HepG2 (cell line): ENCODE results near the gene COL9A1. TPM values are rescaled to one million over a fixed set of nuclear protein-coding genes. Genes with fewer than 3 reads are reported as not detected.
A peak's percentile ranks its signal among the peaks of the same experiment; 100 is the strongest.
"Not testable (repeated sequence)": the region's sequence is repeated elsewhere in the genome, so short reads cannot be mapped to it uniquely, and the experiment has no call there.

Source experiments
- ATAC-seq: fragments of 200-7000 bp; cut with Tn5 transposase; 3 replicates; pipeline ENCODE4 v1.9.1; 2020; ENCODE audit warnings: mild to moderate bottlenecking, moderate library complexity
- BruUV-seq: library from RNA; stranded (reverse); fragments of 400-500 nt; replicated peaks from 2 replicates; lab custom pipeline; 2021; lab: Mats Ljungman, UMichigan
- CTCF ChIA-PET: fragments of 300-600 bp; formaldehyde crosslinking; extraction: SDS; loops from one replicate; lab custom pipeline; 2021; ENCODE audit warnings: low total read pairs, inconsistent platforms, low intra/inter-chr PET ratio; lab: Yijun Ruan, JAX
- POLR2A ChIA-PET: fragments of 350-600 bp; sonication (Branson Sonifier 250); formaldehyde crosslinking; loops from one replicate; lab custom pipeline; 2020; ENCODE audit warnings: antibody characterized with exemption, inconsistent platforms; lab: Yijun Ruan, JAX
- DNase-seq: peaks from one replicate; pipeline ENCODE4 v3.0.0-alpha.2; 2015; ENCODE audit warnings: low spot score
- FAIRE-seq: peaks from 3 replicates; lab custom pipeline; 2011; peaks lifted over from hg19 to GRCh38; lab: Jason Lieb, UNC
- H2AFZ ChIP-seq: one replicate; pipeline ENCODE4 v1.6.1; 2011; ENCODE audit warnings: low read length, inconsistent platforms
- H3K27ac ChIP-seq: fragments of 300-600 bp; 3 replicates; pipeline ENCODE4 v1.8.0; 2011; ENCODE audit warnings: mixed run types, mild to moderate bottlenecking, mixed read lengths, low read length, inconsistent platforms; ENCODE audit not compliant: insufficient read depth; ENCODE audit errors: extremely low read length
- H3K27me3 ChIP-seq, 2 experiments: fragments of 200-600 bp in 1 of 2; 2 replicates in 1 of 2; 3 replicates in 1 of 2; pipeline versions ENCODE4 v1.6.0 to v1.8.0; 2011; ENCODE audit warnings: low read length in 2 of 2, mild to moderate bottlenecking in 2 of 2, moderate library complexity in 2 of 2, inconsistent platforms in 1 of 2; ENCODE audit not compliant: insufficient read depth in 2 of 2, control insufficient read depth in 1 of 2
- H3K36me3 ChIP-seq, 2 experiments: fragments of 200-600 bp in 1 of 2; replicated peaks in 1 of 2; 2 replicates in 1 of 2; 3 replicates in 1 of 2; pipeline versions ENCODE4 v1.5.1 to v1.8.0; 2011; ENCODE audit warnings: low read length in 2 of 2, inconsistent platforms in 1 of 2; ENCODE audit not compliant: insufficient read depth in 2 of 2, control insufficient read depth in 1 of 2
- H3K4me1 ChIP-seq: 2 replicates; pipeline ENCODE4 v1.5.1; 2012; ENCODE audit warnings: low read length, inconsistent platforms; ENCODE audit not compliant: insufficient read depth
- H3K4me2 ChIP-seq: 2 replicates; pipeline ENCODE4 v1.6.0; 2011; ENCODE audit warnings: low read depth, low read length, inconsistent platforms
- H3K4me3 ChIP-seq, 3 experiments: fragments of 200-600 bp in 1 of 3; sonication (generic), shearing (Covaris generic) in 1 of 3; replicated peaks in 1 of 3; 2 replicates each; pipeline ENCODE4 v1.5.1; 2011 to 2016; ENCODE audit warnings: low read length in 3 of 3, inconsistent platforms in 2 of 3, low read depth in 2 of 3, mild to moderate bottlenecking in 2 of 3, control low read depth in 1 of 3, mixed read lengths in 1 of 3; ENCODE audit not compliant: insufficient read depth in 1 of 3
- H3K79me2 ChIP-seq: one replicate; pipeline ENCODE4 v1.6.1; 2011; ENCODE audit warnings: low read length, inconsistent platforms; ENCODE audit not compliant: insufficient read depth
- H3K9ac ChIP-seq: 2 replicates; pipeline ENCODE4 v1.6.0; 2011; ENCODE audit warnings: mild to moderate bottlenecking, low read depth, low read length, inconsistent platforms; ENCODE audit not compliant: insufficient read depth
- H3K9me3 ChIP-seq: 2 replicates; pipeline ENCODE4 v1.5.1; 2012; ENCODE audit warnings: mild to moderate bottlenecking, low read length
- H4K20me1 ChIP-seq: 2 replicates; pipeline ENCODE4 v1.6.0; 2011; ENCODE audit warnings: inconsistent platforms, mild to moderate bottlenecking, low read length, moderate library complexity; ENCODE audit not compliant: insufficient read depth
- KLF15 ChIP-seq: sonication (generic); formaldehyde crosslinking; IDR thresholded peaks from 2 replicates; pipeline ENCODE4 v1.8.1; 2023; ENCODE audit warnings: borderline replicate concordance, mild to moderate bottlenecking, inconsistent platforms, missing genetic modification reagents, mixed read lengths
- PCBP1 ChIP-seq: fragments of 200-400 bp; formaldehyde crosslinking; IDR thresholded peaks from 2 replicates; pipeline ENCODE4 v1.6.1; 2017; ENCODE audit warnings: mild to moderate bottlenecking, low read depth, low read length, borderline replicate concordance
- ZFP36L2 ChIP-seq: sonication (generic); formaldehyde crosslinking; IDR thresholded peaks from 2 replicates; pipeline ENCODE4 v1.4.0; 2020; ENCODE audit warnings: missing genetic modification reagents
- ZNF121 ChIP-seq: sonication (generic); formaldehyde crosslinking; IDR thresholded peaks from 2 replicates; pipeline ENCODE4 v1.5.0; 2020; ENCODE audit warnings: mild to moderate bottlenecking, missing genetic modification reagents
- ZNF143 ChIP-seq: sonication (generic); formaldehyde crosslinking; IDR thresholded peaks from 2 replicates; pipeline ENCODE4 v1.4.0; 2020; ENCODE audit warnings: missing genetic modification reagents
- ZNF674 ChIP-seq: sonication (generic); formaldehyde crosslinking; IDR thresholded peaks from 2 replicates; pipeline ENCODE4 v1.5.0; 2020; ENCODE audit warnings: low read depth, mild to moderate bottlenecking, missing genetic modification reagents
- WGBS: methylation state at CpG from one replicate; pipeline ENCODE4 v1.1.6; 2017; ENCODE audit warnings: low lambda C conversion rate; 5-methylcytosine and 5-hydroxymethylcytosine counted together
- in situ Hi-C: cut with HindIII; loops from 2 replicates; pipeline ENCODE4 v1.10.0; 2017; ENCODE audit warnings: low pct_unique_long_range_greater_than_20kb; ENCODE audit not compliant: extremely low pct_ligation_motif_present
- intact Hi-C: fragments of 100-400 bp; cut with micrococcal nuclease; formaldehyde crosslinking; loops from one replicate; pipeline ENCODE4 v1.10.0; 2022; ENCODE audit not compliant: unreplicated experiment
- polyA plus RNA-seq, 8 experiments: library from polyadenylated mRNA; depleted of rRNA in 3 of 8; stranded (reverse) in 7 of 8; unstranded in 1 of 8; fragments of >200 nt; fragmentation: Illumina TruSeq in 4 of 8; extraction: Trizol in 4 of 8; gene quantifications; 2 replicates each; pipeline versions ENCODE4 v1.2.1 to v1.2.3, GENCODE V29; 2011 to 2016; ENCODE audit warnings: low read depth in 4 of 8, missing spikeins in 1 of 8, mixed read lengths in 1 of 8; ENCODE audit not compliant: insufficient read depth in 1 of 8
- total RNA-seq, 5 experiments: library from RNA; depleted of rRNA; stranded (reverse); fragments of >200 nt; fragmentation: Illumina TruSeq; extraction: Trizol; gene quantifications; 2 replicates each; pipeline ENCODE4 v1.2.3, GENCODE V29; 2016; ENCODE audit warnings: low read depth in 1 of 5
- TF ChIP-seq, protein P1 (sequence below): sonication (generic); formaldehyde crosslinking; IDR thresholded peaks from 2 replicates; pipeline ENCODE4 v1.8.0; 2022; ENCODE audit warnings: missing genetic modification reagents, mild to moderate bottlenecking, moderate library complexity, borderline replicate concordance

COL9A1 gene
- total and polyA plus RNA-seq, 2 of the 13 experiments (the other 11 are each of a cell fraction or from before 2014, with no cell fraction given), result 0.08 TPM; not detected in 1

DNA sequence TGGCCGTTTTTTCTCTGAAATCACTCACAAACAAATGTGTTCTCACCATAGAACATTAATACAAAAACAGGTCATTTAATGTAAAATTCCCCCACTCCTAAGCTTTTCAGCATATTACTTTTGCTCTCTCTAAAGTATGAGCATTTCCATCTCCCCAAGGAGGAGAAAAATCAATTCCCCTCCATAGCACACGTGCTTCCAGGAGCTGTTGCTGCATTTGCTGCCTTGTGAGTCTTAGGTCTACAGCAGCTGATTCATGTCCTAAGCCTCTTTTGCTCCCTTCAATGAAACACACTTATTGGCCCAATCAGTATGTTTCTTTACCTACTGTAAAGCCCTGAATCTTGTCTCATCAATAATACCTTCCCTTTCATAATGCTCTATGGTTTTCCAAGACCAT is 6.4 kb upstream of the COL9A1 start:
- Histone ChIP-seq H3K27ac (no peak overlapping the region), H3K4me3 (no peak overlapping the region), H3K27me3 (no peaks in the 10 kb centered on the region; a peak in 1 of 5 replicates), H3K4me1 (no peaks in the 10 kb centered on the region), H3K4me2 (no peak overlapping the region), H4K20me1 (no peaks in the 10 kb centered on the region), H3K36me3 (no peaks in the 10 kb centered on the region), H3K79me2 (no peaks in the 10 kb centered on the region), H3K9me3 (no peaks in the 10 kb centered on the region), H2AFZ (no peak overlapping the region), H3K9ac (no peak overlapping the region)
- TF ChIP-seq KLF15 (no peak), ZFP36L2 (no peak), PCBP1 (no peak), ZNF674 (CRISPR knock-in tag) (no peak), ZNF143 (CRISPR knock-in tag) (no peak), ZNF121 (no peak)
- TF ChIP-seq, protein P1, sequence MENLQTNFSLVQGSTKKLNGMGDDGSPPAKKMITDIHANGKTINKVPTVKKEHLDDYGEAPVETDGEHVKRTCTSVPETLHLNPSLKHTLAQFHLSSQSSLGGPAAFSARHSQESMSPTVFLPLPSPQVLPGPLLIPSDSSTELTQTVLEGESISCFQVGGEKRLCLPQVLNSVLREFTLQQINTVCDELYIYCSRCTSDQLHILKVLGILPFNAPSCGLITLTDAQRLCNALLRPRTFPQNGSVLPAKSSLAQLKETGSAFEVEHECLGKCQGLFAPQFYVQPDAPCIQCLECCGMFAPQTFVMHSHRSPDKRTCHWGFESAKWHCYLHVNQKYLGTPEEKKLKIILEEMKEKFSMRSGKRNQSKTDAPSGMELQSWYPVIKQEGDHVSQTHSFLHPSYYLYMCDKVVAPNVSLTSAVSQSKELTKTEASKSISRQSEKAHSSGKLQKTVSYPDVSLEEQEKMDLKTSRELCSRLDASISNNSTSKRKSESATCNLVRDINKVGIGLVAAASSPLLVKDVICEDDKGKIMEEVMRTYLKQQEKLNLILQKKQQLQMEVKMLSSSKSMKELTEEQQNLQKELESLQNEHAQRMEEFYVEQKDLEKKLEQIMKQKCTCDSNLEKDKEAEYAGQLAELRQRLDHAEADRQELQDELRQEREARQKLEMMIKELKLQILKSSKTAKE (CRISPR knock-in tag), result no peak
- no TSS peak for BruUV-seq
- POLR2A ChIA-PET, result no interaction called here
- WGBS, result 0% methylated on average over 2 of the region's 2 CpGs
- no peak for ATAC-seq
- in situ Hi-C loops (loop anchor here (5.0 to 10.0 kb wide), 2 partner anchors 58 to 706 kb away; no protein-coding TSS in a partner anchor), intact Hi-C loops (no loop called here)
- CTCF ChIA-PET, result interaction anchor here (0.8 to 4.2 kb wide), 2 partner anchors 60 to 62 kb away, joined by 4 to 37 read pairs; no protein-coding TSS in a partner anchor
- no peak for DNase-seq
- FAIRE-seq, result no peak

DNA sequence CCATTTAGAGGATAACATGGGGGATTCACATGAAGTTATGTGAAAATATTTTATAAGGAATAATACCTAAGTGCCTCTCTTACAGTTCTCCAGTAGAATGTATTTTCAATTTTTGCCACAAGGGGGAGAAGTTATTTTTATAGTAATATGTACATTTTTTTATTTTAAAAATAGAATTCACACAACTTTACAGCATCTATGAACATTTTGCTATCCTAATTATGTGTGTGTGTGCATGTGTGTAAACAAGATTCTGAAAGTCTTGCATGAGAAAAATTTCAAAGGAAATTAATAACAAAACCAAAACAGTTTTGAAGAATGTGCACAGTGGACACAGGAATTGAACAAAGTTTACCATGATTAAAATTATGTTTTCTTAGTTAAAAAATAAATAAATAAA is 5.3 kb upstream of the COL9A1 start:
- DNase-seq, ATAC-seq, POLR2A ChIA-PET, H3K36me3 ChIP-seq, BruUV-seq, H3K79me2 ChIP-seq, H3K4me3 ChIP-seq, intact Hi-C loops, H4K20me1 ChIP-seq, H3K27ac ChIP-seq, H2AFZ ChIP-seq, H3K27me3 ChIP-seq, H3K9me3 ChIP-seq, H3K9ac ChIP-seq, H3K4me1 ChIP-seq, H3K4me2 ChIP-seq: not testable (repeated sequence)
- CTCF ChIA-PET, result interaction anchor here (0.6 to 4.2 kb wide), 2 partner anchors 61 to 106 kb away, joined by 3 to 37 read pairs; no protein-coding TSS in a partner anchor
- in situ Hi-C loops, result loop anchor here (5.0 to 10.0 kb wide), 2 partner anchors 59 to 707 kb away; no protein-coding TSS in a partner anchor
- FAIRE-seq, result peak; percentile 72
